IMR-90 (cell line): ENCODE results near the gene ATP5F1C. TPM values are rescaled to one million over a fixed set of nuclear protein-coding genes. Genes with fewer than 3 reads are reported as not detected.

ENCODE experiments used
- ATAC-seq: fragments of 200-7000 bp; cut with Tn5 transposase; 2 replicates; pipeline ENCODE4 v1.9.1; 2020; ENCODE audit warnings: low read depth, mild to moderate bottlenecking, moderate library complexity
- BruUV-seq: library from RNA; stranded (reverse); fragments of 400-500 nt; replicated peaks from 2 replicates; lab custom pipeline; 2021; lab: Mats Ljungman, UMichigan
- CTCF ChIA-PET: fragments of 300-600 bp; formaldehyde crosslinking; extraction: SDS; loops from one replicate; lab custom pipeline; 2021; ENCODE audit warnings: antibody characterized with exemption; lab: Yijun Ruan, JAX
- POLR2A ChIA-PET: fragments of 300-600 bp; sonication (Branson Sonifier 250); formaldehyde crosslinking; loops from one replicate; lab custom pipeline; 2022; ENCODE audit warnings: antibody characterized with exemption; ENCODE audit not compliant: unreplicated experiment; lab: Charles Lee
- DNase-seq: peaks from one replicate; pipeline ENCODE4 v3.0.0; 2013
- H2AFZ ChIP-seq: replicated peaks from 2 replicates; pipeline ENCODE3; 2013; ENCODE audit warnings: low read length, mild to moderate bottlenecking; ENCODE audit not compliant: poor library complexity
- H2AK5ac ChIP-seq: 2 replicates; pipeline ENCODE4 v1.6.1; 2013; ENCODE audit warnings: low read depth, low read length, inconsistent platforms
- H2AK9ac ChIP-seq: replicated peaks from 2 replicates; pipeline ENCODE3; 2013; ENCODE audit warnings: mild to moderate bottlenecking, low read depth, low read length, moderate library complexity; ENCODE audit not compliant: poor library complexity
- H2BK120ac ChIP-seq: 2 replicates; pipeline ENCODE4 v1.6.1; 2013; ENCODE audit warnings: low read depth, low read length, inconsistent platforms
- H2BK15ac ChIP-seq: 3 replicates; pipeline ENCODE4 v1.6.1; 2013; ENCODE audit warnings: low read depth, low read length, inconsistent platforms
- H2BK20ac ChIP-seq: 2 replicates; pipeline ENCODE4 v1.6.1; 2013; ENCODE audit warnings: low read depth, mild to moderate bottlenecking, inconsistent platforms, low read length, moderate library complexity
- H2BK5ac ChIP-seq: 2 replicates; pipeline ENCODE4 v1.6.1; 2013; ENCODE audit warnings: mild to moderate bottlenecking, low read depth, low read length, inconsistent platforms; ENCODE audit not compliant: poor library complexity, severe bottlenecking
- H3K14ac ChIP-seq: replicated peaks from 2 replicates; pipeline ENCODE4 v1.6.1; 2013; ENCODE audit warnings: low read depth, low read length, inconsistent platforms
- H3K18ac ChIP-seq: 2 replicates; pipeline ENCODE4 v1.6.1; 2013; ENCODE audit warnings: low read depth, low read length, control low read depth
- H3K23ac ChIP-seq: 2 replicates; pipeline ENCODE4 v1.6.1; 2013; ENCODE audit warnings: low read depth, low read length, inconsistent platforms
- H3K27ac ChIP-seq: 2 replicates; pipeline ENCODE4 v1.5.1; 2013; ENCODE audit warnings: mild to moderate bottlenecking, control low read depth, low read length; ENCODE audit not compliant: insufficient read depth
- H3K27me3 ChIP-seq: 2 replicates; pipeline ENCODE4 v1.6.1; 2013; ENCODE audit warnings: low read length; ENCODE audit not compliant: control insufficient read depth, insufficient read depth
- H3K36me3 ChIP-seq: 2 replicates; pipeline ENCODE4 v1.6.1; 2013; ENCODE audit warnings: low read length, mixed read lengths; ENCODE audit not compliant: control insufficient read depth, insufficient read depth
- H3K4ac ChIP-seq: 2 replicates; pipeline ENCODE4 v1.6.1; 2013; ENCODE audit warnings: low read depth, low read length, inconsistent platforms
- H3K4me1 ChIP-seq: 2 replicates; pipeline ENCODE4 v1.6.1; 2013; ENCODE audit warnings: low read length, mixed read lengths; ENCODE audit not compliant: control insufficient read depth, insufficient read depth
- H3K4me2 ChIP-seq: 2 replicates; pipeline ENCODE4 v1.6.1; 2013; ENCODE audit warnings: low read depth, mild to moderate bottlenecking, control low read depth, low read length, moderate library complexity
- H3K4me3 ChIP-seq: 2 replicates; pipeline ENCODE4 v1.5.1; 2013; ENCODE audit warnings: low read depth, mild to moderate bottlenecking, control low read depth, low read length, moderate library complexity; ENCODE audit not compliant: insufficient read depth
- H3K56ac ChIP-seq: 2 replicates; pipeline ENCODE4 v1.6.1; 2013; ENCODE audit warnings: low read length, inconsistent platforms; ENCODE audit not compliant: insufficient read depth; ENCODE audit errors: extremely low read depth
- H3K79me1 ChIP-seq, 2 experiments: 2 replicates each; pipeline ENCODE4 v1.6.1; 2013; ENCODE audit warnings: low read length in 2 of 2, inconsistent platforms in 1 of 2, low read depth in 1 of 2
- H3K9ac ChIP-seq: 2 replicates; pipeline ENCODE4 v1.6.1; 2013; ENCODE audit warnings: low read depth, low read length, control low read depth
- H3K9me1 ChIP-seq: 2 replicates; pipeline ENCODE4 v1.6.1; 2013; ENCODE audit warnings: low read length, inconsistent platforms; ENCODE audit not compliant: insufficient read depth
- H3K9me3 ChIP-seq: 2 replicates; pipeline ENCODE4 v1.6.1; 2013; ENCODE audit warnings: low read length; ENCODE audit not compliant: control insufficient read depth, insufficient read depth
- H4K20me1 ChIP-seq: 2 replicates; pipeline ENCODE4 v1.6.1; 2013; ENCODE audit warnings: low read length, inconsistent platforms; ENCODE audit not compliant: insufficient read depth
- H4K5ac ChIP-seq: 2 replicates; pipeline ENCODE4 v1.6.1; 2013; ENCODE audit warnings: mild to moderate bottlenecking, low read depth, low read length, control low read depth
- H4K8ac ChIP-seq, 2 experiments: 2 replicates each; pipeline ENCODE4 v1.6.1; 2013; ENCODE audit warnings: low read depth in 2 of 2, low read length in 2 of 2, control low read depth in 1 of 2, inconsistent platforms in 1 of 2
- H4K91ac ChIP-seq: 2 replicates; pipeline ENCODE4 v1.6.1; 2013; ENCODE audit warnings: low read depth, low read length, inconsistent platforms; ENCODE audit not compliant: insufficient read depth
- BHLHE40 ChIP-seq: fragments of 150-350 bp; IDR thresholded peaks from 2 replicates; pipeline ENCODE4 v1.6.1; 2016; ENCODE audit warnings: mild to moderate bottlenecking, low read depth, low read length
- CHD1 ChIP-seq: IDR thresholded peaks from 2 replicates; pipeline ENCODE4 v1.6.1; 2012; ENCODE audit warnings: low read depth, low read length, improper control_type of control experiment
- ELK1 ChIP-seq: fragments of 150-350 bp; IDR thresholded peaks from 2 replicates; pipeline ENCODE4 v1.6.1; 2016; ENCODE audit warnings: low read depth, mild to moderate bottlenecking, low read length, moderate library complexity, borderline replicate concordance
- MXI1 ChIP-seq: IDR thresholded peaks from 2 replicates; pipeline ENCODE4 v1.6.1; 2012; ENCODE audit warnings: low read depth, mild to moderate bottlenecking, low read length, moderate library complexity, borderline replicate concordance
- NFE2L2 ChIP-seq: fragments of 150-350 bp; IDR thresholded peaks from 2 replicates; pipeline ENCODE4 v1.6.1; 2016; ENCODE audit warnings: low read depth, mild to moderate bottlenecking, low read length
- RCOR1 ChIP-seq: IDR thresholded peaks from 2 replicates; pipeline ENCODE4 v1.6.1; 2012; ENCODE audit warnings: mild to moderate bottlenecking, low read length, improper control_type of control experiment; ENCODE audit not compliant: insufficient replicate concordance
- RFX5 ChIP-seq: IDR thresholded peaks from 2 replicates; pipeline ENCODE4 v1.8.0; 2012; ENCODE audit warnings: low read depth, mild to moderate bottlenecking, low read length, moderate library complexity
- WGBS, 2 experiments: methylation state at CpG; one replicate each; pipeline versions ENCODE4 v1.1.5 to v1.1.7; 2013; ENCODE audit warnings: missing lambda C conversion rate in 2 of 2; ENCODE audit not compliant: insufficient read length in 1 of 2; ENCODE audit errors: extremely low coverage in 2 of 2; 5-methylcytosine and 5-hydroxymethylcytosine counted together
- dilution Hi-C: fragments of 300-500 bp; cut with HindIII; formaldehyde crosslinking; loops from one replicate; pipeline ENCODE4 v1.14.3; 2018; ENCODE audit warnings: low sequenced_read_pairs; ENCODE audit not compliant: unreplicated experiment
- in situ Hi-C: fragments of 300-500 bp; cut with MboI; formaldehyde crosslinking; loops from 3 replicates; pipeline ENCODE4 v1.14.3; 2019; ENCODE audit warnings: low sequenced_read_pairs, inconsistent platforms, mixed read lengths
- intact Hi-C: fragments of 100-400 bp; cut with micrococcal nuclease; formaldehyde crosslinking; loops from 2 replicates; pipeline ENCODE4 v1.10.0; 2022
- polyA plus RNA-seq, 3 experiments: library from polyadenylated mRNA; depleted of rRNA; stranded (reverse); fragments of >200 nt; gene quantifications; 2 replicates each; pipeline ENCODE4 v1.2.3, GENCODE V29; 2012; ENCODE audit warnings: low replicate concordance in 1 of 3
- total RNA-seq: library from RNA; depleted of rRNA; stranded (reverse); fragments of >200 nt; gene quantifications from 2 replicates; pipeline ENCODE4 v1.2.3, GENCODE V29; 2012
- TF ChIP-seq, protein P1 (sequence below): fragments of 150-350 bp; IDR thresholded peaks from 2 replicates; pipeline ENCODE4 v1.6.1; 2017; ENCODE audit warnings: mild to moderate bottlenecking, antibody characterized with exemption, low read length, low read depth

ATP5F1C gene
- total and polyA plus RNA-seq, 2 of the 4 experiments (the other 2 are of a cell fraction), result 357 to 367 TPM

- peaks cover 15% of the 10 kb centered on the region; the same call in 1 of the 2 replicates for H3K27me3 ChIP-seq
- no peak overlapping the region for H3K4me2 ChIP-seq
- no peak overlapping the region for H3K18ac ChIP-seq
- H3K79me1 ChIP-seq, result no peaks in the 10 kb centered on the region; a peak in 1 of 4 replicates
- dilution Hi-C loops, result no loop called here
- in situ Hi-C loops, result no loop called here
- no peak overlapping the region for H4K91ac ChIP-seq
- intact Hi-C loops, result no loop called here
- H3K56ac ChIP-seq, result no peak overlapping the region
- ATAC-seq (no peak), DNase-seq (no peak)
- H3K14ac ChIP-seq, result no peak overlapping the region
- H2BK20ac ChIP-seq, result no peak overlapping the region
- TF ChIP-seq RFX5 (no peak), CHD1 (no peak), RCOR1 (no peak), ELK1 (no peak), MXI1 (no peak), NFE2L2 (no peak), BHLHE40 (no peak)
- TF ChIP-seq, protein P1, sequence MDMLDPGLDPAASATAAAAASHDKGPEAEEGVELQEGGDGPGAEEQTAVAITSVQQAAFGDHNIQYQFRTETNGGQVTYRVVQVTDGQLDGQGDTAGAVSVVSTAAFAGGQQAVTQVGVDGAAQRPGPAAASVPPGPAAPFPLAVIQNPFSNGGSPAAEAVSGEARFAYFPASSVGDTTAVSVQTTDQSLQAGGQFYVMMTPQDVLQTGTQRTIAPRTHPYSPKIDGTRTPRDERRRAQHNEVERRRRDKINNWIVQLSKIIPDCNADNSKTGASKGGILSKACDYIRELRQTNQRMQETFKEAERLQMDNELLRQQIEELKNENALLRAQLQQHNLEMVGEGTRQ, result no peak
- no peaks in the 10 kb centered on the region for H4K20me1 ChIP-seq
- H2AK5ac ChIP-seq, result no peak overlapping the region
- H2AFZ ChIP-seq, result no peak overlapping the region
- H3K9ac ChIP-seq, result no peak overlapping the region
- no peaks in the 10 kb centered on the region for H3K9me3 ChIP-seq
- H3K23ac ChIP-seq, result no peak overlapping the region; the same call in 1 of the 2 replicates
- no peak overlapping the region for H3K4ac ChIP-seq
- no peak overlapping the region for H4K5ac ChIP-seq
- no peak overlapping the region for H4K8ac ChIP-seq
- no CpG with 5 or more reads among the region's 3 CpGs for WGBS, 2 experiments
- H3K36me3 ChIP-seq, result peaks cover 3% of the 10 kb centered on the region; the same call in 1 of the 2 replicates
- ChIA-PET CTCF (interaction anchor here (0.6 kb wide), 1 partner anchor 11 kb away, joined by 3 read pairs; no protein-coding TSS in a partner anchor), POLR2A (no interaction called here)
- no peak overlapping the region for H2BK120ac ChIP-seq
- H3K27ac ChIP-seq, result no peak overlapping the region
- H2BK5ac ChIP-seq, result no peak overlapping the region
- no TSS peak for BruUV-seq
- H2BK15ac ChIP-seq, result no peak overlapping the region
- H3K4me3 ChIP-seq, result no peak overlapping the region
- no peaks in the 10 kb centered on the region for H3K4me1 ChIP-seq
- no peaks in the 10 kb centered on the region for H3K9me1 ChIP-seq
- H2AK9ac ChIP-seq, result no peak overlapping the region
Observed at GRCh38 chr10:7813481-7813880, 25.5 kb downstream of the ATP5F1C start.
